ENCODE measurements around the gene VEZF1. TPM values are rescaled to one million over a fixed set of nuclear protein-coding genes. Genes with fewer than 3 reads are reported as not detected.

VEZF1 gene, protein sequence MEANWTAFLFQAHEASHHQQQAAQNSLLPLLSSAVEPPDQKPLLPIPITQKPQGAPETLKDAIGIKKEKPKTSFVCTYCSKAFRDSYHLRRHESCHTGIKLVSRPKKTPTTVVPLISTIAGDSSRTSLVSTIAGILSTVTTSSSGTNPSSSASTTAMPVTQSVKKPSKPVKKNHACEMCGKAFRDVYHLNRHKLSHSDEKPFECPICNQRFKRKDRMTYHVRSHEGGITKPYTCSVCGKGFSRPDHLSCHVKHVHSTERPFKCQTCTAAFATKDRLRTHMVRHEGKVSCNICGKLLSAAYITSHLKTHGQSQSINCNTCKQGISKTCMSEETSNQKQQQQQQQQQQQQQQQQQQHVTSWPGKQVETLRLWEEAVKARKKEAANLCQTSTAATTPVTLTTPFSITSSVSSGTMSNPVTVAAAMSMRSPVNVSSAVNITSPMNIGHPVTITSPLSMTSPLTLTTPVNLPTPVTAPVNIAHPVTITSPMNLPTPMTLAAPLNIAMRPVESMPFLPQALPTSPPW
- total RNA-seq (10 to 100 TPM; 76.0 to 76.6 TPM), polyA plus RNA-seq (10 to 100 TPM; 30.6 to 50.2 TPM)

- DNase-seq: peak; percentile 75 to 84 (median 80)
- CTCF ChIA-PET (ENCODE audit: partially characterized antibody): interaction anchor here (0.9 to 3.6 kb wide), 4 partner anchors 10 to 70 kb away, joined by 3 to 70 read pairs (median 32); partner anchors contain the start of gene SRSF1
- Histone ChIP-seq H3K4me1 (ENCODE audit: insufficient read depth, low read length) (peaks cover 55% of the 10 kb centered on the region), H3K27me3 (ENCODE audit: insufficient read depth, low read length) (no peaks in the 10 kb centered on the region), H3K36me3 (ENCODE audit: insufficient read depth, low read length) (no peaks in the 10 kb centered on the region), H3K27ac (ENCODE audit: low read depth, low read length) (peak within 1 kb of the TSS; percentile 76), H3K4me3 (ENCODE audit: low read length in 2 of 2) (peak within 1 kb of the TSS; percentile 62 to 89), H3K9me3 (ENCODE audit: control insufficient read depth in 1 of 2, low read length in 2 of 2) (no peaks in the 10 kb centered on the region)
- Mint-ChIP-seq H3K27me3 (no peaks in the 10 kb centered on the region), H3K36me3 (peaks cover 1 to 40% of the 10 kb centered on the region in 2 donors), H3K9me3 (no peaks in the 10 kb centered on the region), H3K27ac (peak within 1 kb of the TSS; percentile 94 to 98 (median 97)), H3K4me1 (peaks cover 46 to 69% (median 61%) of the 10 kb centered on the region in 4 donors), H3K4me3 (peak within 1 kb of the TSS; percentile 94 to 97 (median 96))
- intact Hi-C loops (cut with micrococcal nuclease): loop anchor here (1.0 to 5.0 kb wide), 5 partner anchors 8 to 137 kb away; partner anchors contain the start of genes DYNLL2, MRPS23 and SRSF1
- POLR2A ChIA-PET (ENCODE audit: partially characterized antibody): interaction anchor here (0.6 to 7.0 kb wide), 17 partner anchors 11 to 864 kb away, joined by 3 to 85 read pairs (median 4); partner anchors contain the start of genes CUEDC1, DYNLL2, MRPS23 and SRSF1
These were observed at the start of gene VEZF1 for GRCh38 chr17:57987581-57988300. VEZF1 (minus strand) TSS chr17:57988254; CDS start chr17:57988111, 143 bp downstream.

DNA sequence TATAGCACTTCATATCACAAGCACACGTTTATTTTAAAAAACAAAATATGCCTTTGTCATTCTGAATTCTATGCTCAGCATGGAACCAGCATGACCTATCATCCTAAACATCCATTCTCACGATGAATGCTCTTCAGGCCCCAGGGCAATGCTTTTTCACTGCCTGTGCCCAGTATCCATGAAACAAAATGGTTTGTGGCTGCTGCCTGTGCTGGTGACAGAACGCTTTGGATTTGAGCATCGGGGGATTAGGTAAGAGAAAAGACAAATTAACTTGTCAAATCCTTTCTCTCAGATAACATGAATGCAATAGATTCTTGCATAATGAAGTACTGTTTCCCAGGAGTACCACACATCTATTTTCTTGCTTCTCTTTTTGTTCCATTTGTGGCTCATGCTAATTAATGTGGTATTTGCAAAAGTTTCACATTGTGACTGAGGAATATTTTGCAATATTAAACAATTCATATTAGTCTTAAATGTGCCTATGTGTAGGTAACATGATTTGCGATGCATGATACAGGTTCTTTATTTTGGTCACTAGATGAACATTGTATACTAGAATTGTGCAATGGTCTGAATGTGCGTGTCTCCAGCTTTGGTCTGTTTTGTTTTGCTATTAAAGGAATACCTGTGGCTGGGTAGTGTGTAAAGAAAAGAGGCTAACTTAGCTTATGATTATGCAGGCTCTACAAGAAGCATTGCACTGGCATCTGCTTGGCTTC lies 44.8 kb upstream of the VEZF1 start:
- Mint-ChIP-seq H3K4me3 (no peak overlapping the region), H3K36me3 (no peaks in the 10 kb centered on the region), H3K9me3 (no peaks in the 10 kb centered on the region), H3K27ac (peak overlapping the region in 1 of 7 donors; percentile 6), H3K27me3 (peaks cover 5 to 14% of the 10 kb centered on the region in 2 donors), H3K4me1 (no peaks in the 10 kb centered on the region)
- CTCF ChIA-PET (ENCODE audit: partially characterized antibody): no interaction called here
- Histone ChIP-seq H3K36me3 (ENCODE audit: insufficient read depth, low read length) (no peaks in the 10 kb centered on the region), H3K4me3 (ENCODE audit: low read length in 2 of 2) (no peak overlapping the region), H3K27me3 (ENCODE audit: insufficient read depth, low read length) (no peaks in the 10 kb centered on the region), H3K27ac (ENCODE audit: low read depth, low read length) (no peak overlapping the region), H3K4me1 (ENCODE audit: insufficient read depth, low read length) (no peaks in the 10 kb centered on the region), H3K9me3 (ENCODE audit: control insufficient read depth in 1 of 2, low read length in 2 of 2) (no peaks in the 10 kb centered on the region)
- DNase-seq: no peak
- intact Hi-C loops (cut with micrococcal nuclease): no loop called here
- POLR2A ChIA-PET (ENCODE audit: partially characterized antibody): interaction anchor here (0.6 kb wide), 1 partner anchor 25 kb away, joined by 3 read pairs; no protein-coding TSS in a partner anchor

DNA sequence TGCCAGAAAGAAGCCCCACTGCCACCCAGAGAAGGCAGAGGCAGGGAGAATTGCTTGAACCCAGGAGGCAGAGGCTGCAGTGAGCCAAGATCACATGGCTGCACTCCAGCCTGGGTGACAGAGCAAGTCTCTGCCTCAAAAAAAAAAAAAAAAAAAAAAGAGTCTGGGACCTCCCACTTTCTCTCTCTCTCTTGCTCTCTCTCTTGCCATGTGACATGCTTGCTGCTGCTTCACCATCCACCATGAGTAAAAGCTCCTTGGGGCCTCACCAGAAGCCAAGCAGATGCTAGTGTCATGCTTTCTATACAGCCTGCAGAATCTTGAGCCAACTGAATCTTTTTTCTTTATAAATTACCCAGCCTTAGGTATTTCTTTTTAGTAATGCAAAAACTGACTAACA lies 40.5 kb upstream of the VEZF1 start:
- Mint-ChIP-seq H3K36me3 (no peaks in the 10 kb centered on the region), H3K9me3 (no peaks in the 10 kb centered on the region), H3K4me1 (no peaks in the 10 kb centered on the region), H3K27me3 (peaks cover 12 to 24% of the 10 kb centered on the region in 2 donors), H3K27ac (no peak overlapping the region), H3K4me3 (no peak overlapping the region)
- Histone ChIP-seq H3K36me3 (ENCODE audit: insufficient read depth, low read length) (no peaks in the 10 kb centered on the region), H3K27me3 (ENCODE audit: insufficient read depth, low read length) (no peaks in the 10 kb centered on the region), H3K4me3 (ENCODE audit: low read length in 2 of 2) (no peak overlapping the region), H3K4me1 (ENCODE audit: insufficient read depth, low read length) (no peaks in the 10 kb centered on the region), H3K9me3 (ENCODE audit: control insufficient read depth in 1 of 2, low read length in 2 of 2) (no peaks in the 10 kb centered on the region), H3K27ac (ENCODE audit: low read depth, low read length) (no peak overlapping the region)
- CTCF ChIA-PET (ENCODE audit: partially characterized antibody): interaction anchor here (1.0 kb wide), 1 partner anchor 29 kb away, joined by 4 read pairs; no protein-coding TSS in a partner anchor
- no peak for DNase-seq
- intact Hi-C loops (cut with micrococcal nuclease): no loop called here
- POLR2A ChIA-PET (ENCODE audit: partially characterized antibody): no interaction called here

GRCh38 chr17:58020401-58020800 lies 32.3 kb upstream of the VEZF1 start:
- Histone ChIP-seq H3K27ac (ENCODE audit: low read depth, low read length) (no peak overlapping the region), H3K9me3 (ENCODE audit: control insufficient read depth in 1 of 2, low read length in 2 of 2) (no peaks in the 10 kb centered on the region), H3K4me1 (ENCODE audit: insufficient read depth, low read length) (no peaks in the 10 kb centered on the region), H3K4me3 (ENCODE audit: low read length in 2 of 2) (no peak overlapping the region), H3K36me3 (ENCODE audit: insufficient read depth, low read length) (no peaks in the 10 kb centered on the region), H3K27me3 (ENCODE audit: insufficient read depth, low read length) (no peaks in the 10 kb centered on the region)
- no peaks in the 10 kb centered on the region for H3K36me3 Mint-ChIP-seq
- no peaks in the 10 kb centered on the region for H3K4me1 Mint-ChIP-seq
- DNase-seq: no peak
- intact Hi-C loops (cut with micrococcal nuclease): no loop called here
- H3K27ac Mint-ChIP-seq: no peak overlapping the region
- peaks cover 18 to 19% of the 10 kb centered on the region in 2 donors for H3K27me3 Mint-ChIP-seq
- H3K9me3 Mint-ChIP-seq: no peaks in the 10 kb centered on the region
- H3K4me3 Mint-ChIP-seq: no peak overlapping the region
- ChIA-PET POLR2A (ENCODE audit: partially characterized antibody) (no interaction called here), CTCF (ENCODE audit: partially characterized antibody) (no interaction called here)

- H3K36me3 Mint-ChIP-seq: no peaks in the 10 kb centered on the region
- Histone ChIP-seq H3K27me3 (ENCODE audit: insufficient read depth, low read length) (no peaks in the 10 kb centered on the region), H3K27ac (ENCODE audit: low read depth, low read length) (no peak overlapping the region), H3K9me3 (ENCODE audit: control insufficient read depth in 1 of 2, low read length in 2 of 2) (no peaks in the 10 kb centered on the region), H3K4me1 (ENCODE audit: insufficient read depth, low read length) (no peaks in the 10 kb centered on the region), H3K36me3 (ENCODE audit: insufficient read depth, low read length) (no peaks in the 10 kb centered on the region), H3K4me3 (ENCODE audit: low read length in 2 of 2) (no peak overlapping the region)
- H3K27ac Mint-ChIP-seq: no peak overlapping the region
- H3K9me3 Mint-ChIP-seq: no peaks in the 10 kb centered on the region
- CTCF ChIA-PET (ENCODE audit: partially characterized antibody): interaction anchor here (0.7 kb wide), 1 partner anchor 347 kb away, joined by 3 read pairs; no protein-coding TSS in a partner anchor
- peaks cover 14 to 18% of the 10 kb centered on the region in 2 donors for H3K27me3 Mint-ChIP-seq
- no peaks in the 10 kb centered on the region for H3K4me1 Mint-ChIP-seq
- no peak overlapping the region for H3K4me3 Mint-ChIP-seq
- DNase-seq: no peak
- intact Hi-C loops (cut with micrococcal nuclease): no loop called here
- POLR2A ChIA-PET (ENCODE audit: partially characterized antibody): no interaction called here
These were observed 31.5 kb upstream of the VEZF1 start for GRCh38 chr17:58019521-58019920.

- no peak for DNase-seq
- CTCF ChIA-PET (ENCODE audit: partially characterized antibody): interaction anchor here (0.7 kb wide), 1 partner anchor 347 kb away, joined by 3 read pairs; no protein-coding TSS in a partner anchor
- no peaks in the 10 kb centered on the region for H3K4me1 ChIP-seq (ENCODE audit: insufficient read depth, low read length)
- no peaks in the 10 kb centered on the region for H3K36me3 ChIP-seq (ENCODE audit: insufficient read depth, low read length)
- H3K27me3 Mint-ChIP-seq: peaks cover 14 to 16% of the 10 kb centered on the region in 2 donors
- no peak overlapping the region for H3K4me3 ChIP-seq (ENCODE audit: low read length in 2 of 2)
- H3K27ac ChIP-seq (ENCODE audit: low read depth, low read length): no peak overlapping the region
- intact Hi-C loops (cut with micrococcal nuclease): no loop called here
- H3K36me3 Mint-ChIP-seq: no peaks in the 10 kb centered on the region
- no peaks in the 10 kb centered on the region for H3K9me3 ChIP-seq (ENCODE audit: control insufficient read depth in 1 of 2, low read length in 2 of 2)
- no peak overlapping the region for H3K4me3 Mint-ChIP-seq
- no peaks in the 10 kb centered on the region for H3K4me1 Mint-ChIP-seq
- H3K27ac Mint-ChIP-seq: no peak overlapping the region
- POLR2A ChIA-PET (ENCODE audit: partially characterized antibody): no interaction called here
- no peaks in the 10 kb centered on the region for H3K27me3 ChIP-seq (ENCODE audit: insufficient read depth, low read length)
- no peaks in the 10 kb centered on the region for H3K9me3 Mint-ChIP-seq
These were observed 31.0 kb upstream of the VEZF1 start for GRCh38 chr17:58019039-58019438.
